ENCODE results near the gene ARHGEF38. TPM values are rescaled to one million over a fixed set of nuclear protein-coding genes. Genes with fewer than 3 reads are reported as not detected.

ARHGEF38 gene
- total RNA-seq, 3 donors from 2014 or later (not counting 1 experiment from before 2014, with no cell fraction given) = not detected

- no peaks in the 10 kb centered on the region for H3K9me3 Mint-ChIP-seq
- H3K4me1 Mint-ChIP-seq = no peaks in the 10 kb centered on the region
- Histone ChIP-seq H3K27ac (ENCODE audit: low read length) (no peak overlapping the region), H3K9me3 (ENCODE audit: control insufficient read depth, insufficient read depth, low read length) (no peaks in the 10 kb centered on the region), H3K4me3 (ENCODE audit: low read length) (no peak overlapping the region), H3K36me3 (ENCODE audit: control insufficient read depth, insufficient read depth, low read length) (no peaks in the 10 kb centered on the region), H3K4me1 (ENCODE audit: control insufficient read depth, insufficient read depth, low read length) (no peaks in the 10 kb centered on the region), H3K27me3 (ENCODE audit: control insufficient read depth, insufficient read depth, low read length) (peaks cover 4% of the 10 kb centered on the region)
- WGBS (ENCODE audit: insufficient coverage) = 93% methylated on average over 2 of the region's 3 CpGs
- no peak for TF ChIP-seq CTCF (IDR thresholded peaks at IDR 0.05)
- ATAC-seq = no peak
- intact Hi-C loops (cut with micrococcal nuclease) = no loop called here
- DNase-seq = no peak
- H3K36me3 Mint-ChIP-seq = no peaks in the 10 kb centered on the region
- H3K27ac Mint-ChIP-seq = no peak overlapping the region
- H3K4me3 Mint-ChIP-seq = no peak overlapping the region
- H3K27me3 Mint-ChIP-seq (ENCODE audit: low read depth in 2 of 2) = peaks cover 3 to 11% of the 10 kb centered on the region in 2 donors
These were observed 108.6 kb downstream of the ARHGEF38 start for GRCh38 chr4:105661028-105661427.

DNA sequence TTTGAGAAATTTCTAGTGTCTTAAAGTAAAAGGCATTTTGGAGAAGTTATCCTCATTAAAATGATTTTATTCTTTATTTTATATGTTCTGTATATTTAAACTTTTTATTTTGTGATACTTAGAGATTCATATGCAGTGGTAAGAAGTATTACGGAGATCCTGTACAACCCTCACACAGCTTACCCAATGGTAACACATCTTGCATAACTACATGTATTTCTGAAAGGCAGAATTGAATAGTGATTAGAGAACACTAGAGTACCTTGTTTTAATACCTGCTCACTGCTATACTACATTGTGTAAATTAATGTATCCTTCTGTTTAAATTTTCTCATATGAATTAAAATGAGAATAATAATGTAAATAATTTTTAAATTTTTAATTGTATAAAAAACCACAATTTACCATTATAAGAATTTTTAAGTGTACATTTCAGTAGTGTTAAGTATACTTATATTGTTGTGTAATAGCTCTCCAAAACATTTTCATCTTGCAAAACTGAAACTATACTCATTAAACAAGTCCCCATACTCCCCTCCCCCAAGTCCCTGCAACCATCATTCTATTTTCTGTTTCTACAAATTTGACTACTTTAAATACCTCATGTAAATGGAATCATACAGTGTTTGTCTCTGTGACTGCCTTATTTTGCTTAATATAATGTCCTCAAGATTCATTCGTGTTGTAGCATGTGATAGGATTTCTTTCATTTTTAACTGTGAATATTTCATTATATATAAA is 110.7 kb downstream of the ARHGEF38 start:
- Histone ChIP-seq H3K4me3 (ENCODE audit: low read length) (no peak overlapping the region), H3K36me3 (ENCODE audit: control insufficient read depth, insufficient read depth, low read length) (no peaks in the 10 kb centered on the region), H3K9me3 (ENCODE audit: control insufficient read depth, insufficient read depth, low read length) (no peaks in the 10 kb centered on the region), H3K27ac (ENCODE audit: low read length) (no peak overlapping the region), H3K27me3 (ENCODE audit: control insufficient read depth, insufficient read depth, low read length) (peaks cover 7% of the 10 kb centered on the region), H3K4me1 (ENCODE audit: control insufficient read depth, insufficient read depth, low read length) (no peaks in the 10 kb centered on the region)
- H3K4me1 Mint-ChIP-seq = no peaks in the 10 kb centered on the region
- no peak for TF ChIP-seq CTCF (IDR thresholded peaks at IDR 0.05)
- no peak overlapping the region for H3K27ac Mint-ChIP-seq
- no peaks in the 10 kb centered on the region for H3K9me3 Mint-ChIP-seq
- no CpG with 5 or more reads among the region's 2 CpGs for WGBS (ENCODE audit: insufficient coverage)
- DNase-seq = no peak
- peaks cover 7 to 13% of the 10 kb centered on the region in 2 donors for H3K27me3 Mint-ChIP-seq (ENCODE audit: low read depth in 2 of 2)
- no peaks in the 10 kb centered on the region for H3K36me3 Mint-ChIP-seq
- intact Hi-C loops (cut with micrococcal nuclease) = no loop called here
- H3K4me3 Mint-ChIP-seq = no peak overlapping the region
- no peak for ATAC-seq

DNA sequence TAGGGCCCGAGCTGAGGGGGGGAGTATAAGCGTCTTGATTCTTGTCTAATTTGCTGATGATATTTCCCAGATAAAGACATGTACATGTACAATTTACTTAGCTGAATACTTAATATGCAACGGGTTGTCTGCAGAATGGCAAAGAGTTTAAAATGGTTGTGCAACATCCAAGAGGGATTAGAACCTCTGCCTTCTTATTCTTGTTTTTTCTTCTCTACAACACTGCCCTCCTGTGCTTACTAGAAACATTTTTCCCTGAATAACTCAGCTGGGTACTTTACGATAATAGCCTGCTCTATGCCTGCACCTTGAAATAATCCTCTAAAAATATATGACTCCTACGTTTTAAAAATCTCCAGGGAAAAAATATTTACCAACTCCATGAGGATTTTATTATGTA is 114.3 kb downstream of the ARHGEF38 start:
- Histone ChIP-seq H3K4me1 (ENCODE audit: control insufficient read depth, insufficient read depth, low read length) (no peaks in the 10 kb centered on the region), H3K36me3 (ENCODE audit: control insufficient read depth, insufficient read depth, low read length) (no peaks in the 10 kb centered on the region), H3K9me3 (ENCODE audit: control insufficient read depth, insufficient read depth, low read length) (no peaks in the 10 kb centered on the region), H3K4me3 (ENCODE audit: low read length) (no peak overlapping the region), H3K27ac (ENCODE audit: low read length) (no peak overlapping the region), H3K27me3 (ENCODE audit: control insufficient read depth, insufficient read depth, low read length) (peaks cover 7% of the 10 kb centered on the region)
- intact Hi-C loops (cut with micrococcal nuclease) = no loop called here
- DNase-seq (no peak), ATAC-seq (no peak)
- Mint-ChIP-seq H3K27ac (no peak overlapping the region), H3K9me3 (no peaks in the 10 kb centered on the region), H3K27me3 (ENCODE audit: low read depth in 2 of 2) (peaks cover 10 to 21% of the 10 kb centered on the region in 2 donors), H3K4me1 (no peaks in the 10 kb centered on the region), H3K36me3 (no peaks in the 10 kb centered on the region), H3K4me3 (no peak overlapping the region)
- WGBS (ENCODE audit: insufficient coverage) = 42% methylated on average over 3 of the region's 5 CpGs
- no peak for TF ChIP-seq CTCF (IDR thresholded peaks at IDR 0.05)

GRCh38 chr4:105670684-105671083 is 118.3 kb downstream of the ARHGEF38 start:
- no peak for TF ChIP-seq CTCF (IDR thresholded peaks at IDR 0.05)
- DNase-seq (no peak), ATAC-seq (no peak)
- H3K36me3 ChIP-seq (ENCODE audit: control insufficient read depth, insufficient read depth, low read length) = no peaks in the 10 kb centered on the region
- H3K27me3 ChIP-seq (ENCODE audit: control insufficient read depth, insufficient read depth, low read length) = peaks cover 4% of the 10 kb centered on the region
- peaks cover 14 to 39% of the 10 kb centered on the region in 2 donors for H3K27me3 Mint-ChIP-seq (ENCODE audit: low read depth in 2 of 2)
- intact Hi-C loops (cut with micrococcal nuclease) = no loop called here
- no peaks in the 10 kb centered on the region for H3K4me1 ChIP-seq (ENCODE audit: control insufficient read depth, insufficient read depth, low read length)
- H3K27ac ChIP-seq (ENCODE audit: low read length) = no peak overlapping the region
- H3K4me3 Mint-ChIP-seq = no peak overlapping the region
- no peak overlapping the region for H3K27ac Mint-ChIP-seq
- no peak overlapping the region for H3K4me3 ChIP-seq (ENCODE audit: low read length)
- no peaks in the 10 kb centered on the region for H3K9me3 Mint-ChIP-seq
- no peaks in the 10 kb centered on the region for H3K9me3 ChIP-seq (ENCODE audit: control insufficient read depth, insufficient read depth, low read length)
- no peaks in the 10 kb centered on the region for H3K36me3 Mint-ChIP-seq
- no peaks in the 10 kb centered on the region for H3K4me1 Mint-ChIP-seq
